CD8-positive, alpha-beta memory T cell (primary cell): ENCODE measurements around the gene CHRM5. TPM values are rescaled to one million over a fixed set of nuclear protein-coding genes. Genes with fewer than 3 reads are reported as not detected.

ENCODE experiments used
- CTCF ChIA-PET: fragments of 350-600 bp; sonication (Branson Sonifier 250); formaldehyde crosslinking; loops from one replicate; lab custom pipeline; 2021; ENCODE audit warnings: antibody characterized with exemption; lab: Charles Lee
- POLR2A ChIA-PET: fragments of 350-600 bp; sonication (Branson Sonifier 250); formaldehyde crosslinking; loops from one replicate; lab custom pipeline; 2021; ENCODE audit warnings: antibody characterized with exemption; lab: Charles Lee
- DNase-seq, 5 donors: peaks; one replicate each; pipeline versions ENCODE4 v3.0.0 to v3.0.0-alpha.2; 2020 to 2022; ENCODE audit warnings: mixed read lengths in 1 of 5
- H3K27ac ChIP-seq: one replicate; pipeline ENCODE4 v1.7.0; 2013; ENCODE audit warnings: low read depth, mild to moderate bottlenecking, low read length, moderate library complexity
- H3K27me3 ChIP-seq: 2 replicates; pipeline ENCODE4 v1.7.0; 2013; ENCODE audit warnings: low read length, mild to moderate bottlenecking; ENCODE audit not compliant: insufficient read depth, poor library complexity, severe bottlenecking
- H3K36me3 ChIP-seq: 2 replicates; pipeline ENCODE4 v1.7.0; 2013; ENCODE audit warnings: mild to moderate bottlenecking, low read length, moderate library complexity; ENCODE audit not compliant: insufficient read depth
- H3K4me1 ChIP-seq: 2 replicates; pipeline ENCODE4 v1.7.0; 2013; ENCODE audit warnings: mild to moderate bottlenecking, low read length, moderate library complexity; ENCODE audit not compliant: insufficient read depth
- H3K4me3 ChIP-seq: 2 replicates; pipeline ENCODE4 v1.7.0; 2013; ENCODE audit warnings: mild to moderate bottlenecking, low read length
- H3K9me3 ChIP-seq: 2 replicates; pipeline ENCODE4 v1.7.0; 2013; ENCODE audit warnings: mild to moderate bottlenecking, low read length
- H3K27ac Mint-ChIP-seq, 8 donors: one replicate each; pipeline ENCODE4 v1.8.0; 2020 to 2021; ENCODE audit warnings: mixed read lengths in 8 of 8, mild to moderate bottlenecking in 6 of 8, inconsistent platforms in 3 of 8, moderate library complexity in 3 of 8
- H3K27me3 Mint-ChIP-seq, 2 donors: one replicate each; pipeline ENCODE4 v1.8.0; 2020 to 2021; ENCODE audit warnings: mixed read lengths in 2 of 2, mild to moderate bottlenecking in 1 of 2, moderate library complexity in 1 of 2
- H3K36me3 Mint-ChIP-seq, 3 donors: one replicate each; pipeline ENCODE4 v1.8.0; 2020 to 2021; ENCODE audit warnings: mixed read lengths in 3 of 3, inconsistent platforms in 1 of 3, mild to moderate bottlenecking in 1 of 3
- H3K4me1 Mint-ChIP-seq, 3 donors: one replicate each; pipeline ENCODE4 v1.8.0; 2020 to 2021; ENCODE audit warnings: mixed read lengths in 3 of 3, inconsistent platforms in 1 of 3, mild to moderate bottlenecking in 1 of 3
- H3K4me3 Mint-ChIP-seq, 7 donors: one replicate each; pipeline ENCODE4 v1.8.0; 2020 to 2021; ENCODE audit warnings: mixed read lengths in 7 of 7, mild to moderate bottlenecking in 6 of 7, moderate library complexity in 4 of 7, inconsistent platforms in 2 of 7
- H3K9me3 Mint-ChIP-seq, 5 donors: one replicate each; pipeline ENCODE4 v1.8.0; 2020 to 2022; ENCODE audit warnings: mixed read lengths in 5 of 5, mild to moderate bottlenecking in 3 of 5, moderate library complexity in 2 of 5, inconsistent platforms in 1 of 5
- polyA plus RNA-seq: library from polyadenylated mRNA; unstranded; fragments of 300-500 nt; fragmentation: Illumina TruSeq; gene quantifications from one replicate; pipeline ENCODE4 v1.2.3, GENCODE V29; 2021
- total RNA-seq, 2 experiments: library from RNA; stranded (reverse); gene quantifications; one replicate each; pipeline ENCODE4 v1.2.3, GENCODE V29; 2021

The CHRM5 gene
- total and polyA plus RNA-seq, 3 experiments from 2014 or later: not detected

DNA sequence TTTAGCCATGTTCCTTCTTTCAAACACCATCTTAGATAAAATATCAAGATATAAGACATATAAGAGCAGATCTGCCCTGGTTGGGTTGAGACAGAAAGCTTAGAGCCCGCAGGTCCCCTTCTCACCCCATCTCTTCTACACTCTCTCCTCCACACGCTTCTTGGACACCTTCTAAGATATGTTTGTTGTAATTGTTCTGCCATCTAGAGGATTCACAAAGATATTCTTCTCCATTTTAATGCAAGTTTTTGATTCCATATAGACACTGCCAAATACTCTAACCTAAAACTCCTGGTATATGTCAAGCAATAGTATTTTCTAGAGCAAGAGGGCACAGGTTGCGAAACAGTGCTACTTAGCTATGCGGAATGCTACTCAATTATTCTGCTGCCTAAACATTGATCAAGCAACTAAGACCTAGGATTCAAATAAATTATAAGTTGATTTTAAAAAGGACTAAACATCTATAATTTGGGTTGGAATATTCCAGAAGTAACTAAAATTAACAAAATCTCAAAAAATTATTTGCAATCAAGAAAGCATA is 6.8 kb downstream of the CHRM5 start:
- Mint-ChIP-seq H3K27ac (no peak overlapping the region), H3K27me3 (no peaks in the 10 kb centered on the region), H3K36me3 (peaks cover 0 to 3% (median 2%) of the 10 kb centered on the region in 3 donors), H3K4me1 (peaks cover 0 to 5% (median 3%) of the 10 kb centered on the region in 3 donors), H3K4me3 (no peak overlapping the region), H3K9me3 (no peaks in the 10 kb centered on the region)
- Histone ChIP-seq H3K4me3 (no peak overlapping the region), H3K36me3 (no peaks in the 10 kb centered on the region), H3K9me3 (no peaks in the 10 kb centered on the region), H3K27ac (no peak overlapping the region), H3K27me3 (no peaks in the 10 kb centered on the region), H3K4me1 (no peaks in the 10 kb centered on the region)
- CTCF ChIA-PET: no interaction called here
- no peak for DNase-seq
- POLR2A ChIA-PET: no interaction called here

GRCh38 chr15:33980159-33980558 is 11.9 kb downstream of the CHRM5 start:
- H3K9me3 Mint-ChIP-seq: no peaks in the 10 kb centered on the region
- no peaks in the 10 kb centered on the region for H3K36me3 ChIP-seq
- no peak for DNase-seq
- no peaks in the 10 kb centered on the region for H3K4me1 ChIP-seq
- no peak overlapping the region for H3K4me3 ChIP-seq
- H3K36me3 Mint-ChIP-seq: peaks cover 0 to 3% (median 0%) of the 10 kb centered on the region in 3 donors
- peaks cover 0 to 8% (median 3%) of the 10 kb centered on the region in 3 donors for H3K4me1 Mint-ChIP-seq
- CTCF ChIA-PET: no interaction called here
- no peaks in the 10 kb centered on the region for H3K27me3 Mint-ChIP-seq
- POLR2A ChIA-PET: no interaction called here
- no peak overlapping the region for H3K4me3 Mint-ChIP-seq
- H3K27me3 ChIP-seq: no peaks in the 10 kb centered on the region
- no peaks in the 10 kb centered on the region for H3K9me3 ChIP-seq
- peak overlapping the region in 1 of 8 donors; percentile 44 for H3K27ac Mint-ChIP-seq
- no peak overlapping the region for H3K27ac ChIP-seq

DNA sequence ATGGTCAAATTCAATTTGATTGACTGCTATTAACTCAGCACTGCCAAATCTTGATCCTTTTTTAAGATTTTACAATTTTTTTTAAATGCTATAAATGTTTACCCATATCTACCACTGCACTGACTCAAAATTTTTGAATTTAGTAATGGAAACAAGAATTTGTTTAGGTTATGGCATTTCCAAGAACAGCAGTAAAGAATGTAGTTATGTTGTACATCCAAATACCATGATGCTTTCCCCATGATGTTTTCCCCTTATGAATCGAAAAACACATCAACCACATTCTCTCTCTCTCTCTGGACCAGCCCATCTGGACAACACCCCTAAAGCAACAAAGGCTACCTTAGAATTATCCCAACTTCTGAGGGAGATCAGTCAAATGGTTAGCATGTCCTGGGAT is 14.2 kb downstream of the CHRM5 start:
- peaks cover 0 to 8% (median 3%) of the 10 kb centered on the region in 3 donors for H3K4me1 Mint-ChIP-seq
- no peaks in the 10 kb centered on the region for H3K4me1 ChIP-seq
- ChIA-PET POLR2A (no interaction called here), CTCF (no interaction called here)
- H3K36me3 Mint-ChIP-seq: peaks cover 0 to 3% (median 0%) of the 10 kb centered on the region in 3 donors
- no peak overlapping the region for H3K4me3 ChIP-seq
- no peak overlapping the region for H3K4me3 Mint-ChIP-seq
- H3K27me3 ChIP-seq: no peaks in the 10 kb centered on the region
- H3K27me3 Mint-ChIP-seq: no peaks in the 10 kb centered on the region
- H3K9me3 ChIP-seq: no peaks in the 10 kb centered on the region
- no peak overlapping the region for H3K27ac Mint-ChIP-seq
- DNase-seq: no peak
- H3K27ac ChIP-seq: no peak overlapping the region
- H3K9me3 Mint-ChIP-seq: no peaks in the 10 kb centered on the region
- no peaks in the 10 kb centered on the region for H3K36me3 ChIP-seq

GRCh38 chr15:33985287-33985686 is 17.0 kb downstream of the CHRM5 start:
- Mint-ChIP-seq H3K4me3 (no peak overlapping the region), H3K9me3 (no peaks in the 10 kb centered on the region), H3K36me3 (peaks cover 0 to 3% (median 0%) of the 10 kb centered on the region in 3 donors), H3K4me1 (peaks cover 0 to 3% (median 0%) of the 10 kb centered on the region in 3 donors), H3K27me3 (no peaks in the 10 kb centered on the region), H3K27ac (no peak overlapping the region)
- CTCF ChIA-PET: interaction anchor here (1.0 kb wide), 1 partner anchor 12 kb away, joined by 3 read pairs; no protein-coding TSS in a partner anchor
- Histone ChIP-seq H3K36me3 (no peaks in the 10 kb centered on the region), H3K27me3 (no peaks in the 10 kb centered on the region), H3K9me3 (no peaks in the 10 kb centered on the region), H3K4me1 (no peaks in the 10 kb centered on the region), H3K27ac (no peak overlapping the region), H3K4me3 (no peak overlapping the region)
- no peak for DNase-seq
- POLR2A ChIA-PET: no interaction called here

DNA sequence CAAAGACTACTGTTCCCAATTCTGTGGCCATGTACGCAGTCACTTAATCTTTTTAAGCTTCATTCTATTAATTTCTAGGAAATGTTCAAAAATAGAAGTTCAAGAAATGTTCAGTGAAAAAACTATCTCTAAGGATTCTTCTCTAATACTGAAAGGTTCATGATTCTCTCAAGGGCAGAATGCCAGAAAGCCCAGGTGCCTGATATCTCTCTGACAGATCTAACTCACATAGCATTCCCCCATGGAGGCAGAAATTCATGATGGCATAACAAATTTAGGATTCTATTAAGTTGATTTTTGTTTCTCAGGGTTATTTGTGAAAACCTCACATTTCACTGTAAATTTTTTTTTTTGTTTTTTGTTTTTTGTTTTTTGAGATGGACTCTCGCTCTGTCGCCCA is 17.5 kb downstream of the CHRM5 start:
- no peaks in the 10 kb centered on the region for H3K4me1 ChIP-seq
- CTCF ChIA-PET: interaction anchor here (1.0 kb wide), 1 partner anchor 13 kb away, joined by 3 read pairs; no protein-coding TSS in a partner anchor
- H3K27ac Mint-ChIP-seq: no peak overlapping the region

GRCh38 chr15:33987444-33987843 is 19.1 kb downstream of the CHRM5 start:
- Histone ChIP-seq H3K36me3 (no peaks in the 10 kb centered on the region), H3K4me3 (no peak overlapping the region), H3K27ac (no peak overlapping the region), H3K4me1 (no peaks in the 10 kb centered on the region), H3K27me3 (no peaks in the 10 kb centered on the region), H3K9me3 (no peaks in the 10 kb centered on the region)
- no peak for DNase-seq
- Mint-ChIP-seq H3K9me3 (no peaks in the 10 kb centered on the region), H3K4me3 (no peak overlapping the region), H3K4me1 (peaks cover 0 to 3% (median 0%) of the 10 kb centered on the region in 3 donors), H3K36me3 (peaks cover 0 to 3% (median 0%) of the 10 kb centered on the region in 3 donors), H3K27ac (no peak overlapping the region), H3K27me3 (no peaks in the 10 kb centered on the region)
- ChIA-PET CTCF (no interaction called here), POLR2A (no interaction called here)

More for the DNA sequence above, 17.5 kb downstream of the CHRM5 start:
- Histone ChIP-seq H3K36me3 (no peaks in the 10 kb centered on the region), H3K27me3 (no peaks in the 10 kb centered on the region), H3K27ac (no peak overlapping the region), H3K9me3 (no peaks in the 10 kb centered on the region), H3K4me3 (no peak overlapping the region)
- POLR2A ChIA-PET: no interaction called here
- Mint-ChIP-seq H3K4me1 (peaks cover 0 to 3% (median 0%) of the 10 kb centered on the region in 3 donors), H3K9me3 (no peaks in the 10 kb centered on the region), H3K27me3 (no peaks in the 10 kb centered on the region), H3K4me3 (no peak overlapping the region), H3K36me3 (peaks cover 0 to 3% (median 0%) of the 10 kb centered on the region in 3 donors)
- no peak for DNase-seq

DNA sequence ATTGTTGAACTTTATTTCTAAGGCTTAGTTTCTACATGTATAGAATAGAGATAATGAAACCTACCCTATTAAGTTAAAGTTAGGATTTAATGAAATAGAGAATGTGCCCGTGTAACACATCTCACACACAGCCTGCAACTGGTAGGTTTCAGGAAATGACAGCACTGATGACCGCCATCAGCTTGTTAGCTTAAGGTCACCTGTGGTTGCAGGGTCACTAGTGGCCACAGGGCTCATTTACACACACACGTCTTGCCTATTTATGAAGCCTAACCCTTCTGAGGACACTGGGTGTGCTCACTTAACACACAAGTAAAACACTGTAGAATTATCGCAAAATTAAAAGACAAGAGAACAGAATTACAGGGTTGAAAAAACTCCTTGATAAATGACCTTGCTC is 20.1 kb downstream of the CHRM5 start:
- POLR2A ChIA-PET: no interaction called here
- CTCF ChIA-PET: no interaction called here
- H3K9me3 Mint-ChIP-seq: no peaks in the 10 kb centered on the region
- peaks cover 0 to 5% (median 0%) of the 10 kb centered on the region in 3 donors for H3K36me3 Mint-ChIP-seq
- no peaks in the 10 kb centered on the region for H3K36me3 ChIP-seq
- H3K27me3 Mint-ChIP-seq: no peaks in the 10 kb centered on the region
- peak overlapping the region in 1 of 8 donors; percentile 51 for H3K27ac Mint-ChIP-seq
- DNase-seq: no peak
- H3K4me1 ChIP-seq: no peaks in the 10 kb centered on the region
- H3K9me3 ChIP-seq: no peaks in the 10 kb centered on the region
- H3K27ac ChIP-seq: no peak overlapping the region
- H3K27me3 ChIP-seq: no peaks in the 10 kb centered on the region
- peaks cover 0 to 3% (median 0%) of the 10 kb centered on the region in 3 donors for H3K4me1 Mint-ChIP-seq
- no peak overlapping the region for H3K4me3 Mint-ChIP-seq
- no peak overlapping the region for H3K4me3 ChIP-seq

- Histone ChIP-seq H3K36me3 (no peaks in the 10 kb centered on the region), H3K27me3 (no peaks in the 10 kb centered on the region), H3K4me3 (no peak overlapping the region), H3K4me1 (no peaks in the 10 kb centered on the region), H3K27ac (no peak overlapping the region), H3K9me3 (no peaks in the 10 kb centered on the region)
- POLR2A ChIA-PET: no interaction called here
- Mint-ChIP-seq H3K9me3 (no peaks in the 10 kb centered on the region), H3K27me3 (no peaks in the 10 kb centered on the region), H3K4me1 (no peaks in the 10 kb centered on the region), H3K36me3 (peaks cover 0 to 1% (median 0%) of the 10 kb centered on the region in 3 donors), H3K27ac (no peak overlapping the region), H3K4me3 (no peak overlapping the region)
- no peak for DNase-seq
- CTCF ChIA-PET: no interaction called here
Measured at GRCh38 chr15:33994005-33994615, 25.8 kb downstream of the CHRM5 start.
